GM19240 (cell line): ENCODE results near the gene TMEM175.

Experiments
- DNase-seq: peaks from one replicate; pipeline ENCODE4 v3.0.0; 2011; ENCODE audit warnings: low spot score; ENCODE audit not compliant: insufficient read length

The TMEM175 gene

GRCh38 chr4:958696-959337 lies 26.6 kb downstream of the TMEM175 start:
- no peak for DNase-seq

GRCh38 chr4:959338-960139 lies 27.3 kb downstream of the TMEM175 start:
- DNase-seq = no peak

GRCh38 chr4:960140-960635 lies 27.9 kb downstream of the TMEM175 start:
- no peak for DNase-seq

GRCh38 chr4:960636-961350 lies 28.5 kb downstream of the TMEM175 start:
- DNase-seq = no peak

GRCh38 chr4:961351-962230 lies 29.3 kb downstream of the TMEM175 start:
- no peak for DNase-seq

- no peak for DNase-seq
These were observed 30.3 kb downstream of the TMEM175 start for GRCh38 chr4:962231-963208.

- DNase-seq = no peak
These were observed 31.3 kb downstream of the TMEM175 start for GRCh38 chr4:963276-964225.

- no peak for DNase-seq
These were observed 32.2 kb downstream of the TMEM175 start for GRCh38 chr4:964346-965025.

- no peak for DNase-seq
These were observed 32.9 kb downstream of the TMEM175 start for GRCh38 chr4:965048-965765.

- no peak for DNase-seq
These were observed 33.5 kb downstream of the TMEM175 start for GRCh38 chr4:965766-966134.

- no peak for DNase-seq
These were observed 34.2 kb downstream of the TMEM175 start for GRCh38 chr4:966266-967112.

GRCh38 chr4:967113-968104 lies 35.1 kb downstream of the TMEM175 start:
- no peak for DNase-seq

- no peak for DNase-seq
These were observed 36.0 kb downstream of the TMEM175 start for GRCh38 chr4:968221-968620.

- DNase-seq = no peak
These were observed 36.5 kb downstream of the TMEM175 start for GRCh38 chr4:968621-969394.
